Activated T-cell treated with anti-CD3 and anti-CD28 coated beads, Interleukin-2, amount 50 U/mL, for 24 hours (primary cell): Measurements from ENCODE around the gene CCDC30.

Source experiments
- DNase-seq: peaks from one replicate; pipeline ENCODE4 v3.0.0-alpha.2; 2020
- H3K27ac Mint-ChIP-seq: 2 replicates; pipeline ENCODE4 v1.8.0; 2020; ENCODE audit warnings: mild to moderate bottlenecking, mixed read lengths
- H3K27me3 Mint-ChIP-seq: 2 replicates; pipeline ENCODE4 v1.8.0; 2020; ENCODE audit warnings: mixed read lengths
- H3K36me3 Mint-ChIP-seq: 2 replicates; pipeline ENCODE4 v1.8.0; 2020; ENCODE audit warnings: low read depth, mixed read lengths
- H3K4me1 Mint-ChIP-seq: 2 replicates; pipeline ENCODE4 v1.8.0; 2020; ENCODE audit warnings: low read depth, mixed read lengths
- H3K4me3 Mint-ChIP-seq: 2 replicates; pipeline ENCODE4 v1.8.0; 2020; ENCODE audit warnings: mild to moderate bottlenecking, moderate library complexity, mixed read lengths
- H3K9me3 Mint-ChIP-seq: 2 replicates; pipeline ENCODE4 v1.8.0; 2020; ENCODE audit warnings: mixed read lengths

The CCDC30 gene

GRCh38 chr1:42431514-42431913 is 31.6 kb upstream of the CCDC30 start:
- no peak for DNase-seq
- Mint-ChIP-seq H3K27ac (no peak overlapping the region), H3K4me3 (no peak overlapping the region), H3K4me1 (no peaks in the 10 kb centered on the region), H3K27me3 (no peaks in the 10 kb centered on the region), H3K36me3 (no peaks in the 10 kb centered on the region), H3K9me3 (no peaks in the 10 kb centered on the region)

- H3K9me3 Mint-ChIP-seq = no peaks in the 10 kb centered on the region
- no peaks in the 10 kb centered on the region for H3K27me3 Mint-ChIP-seq
- no peaks in the 10 kb centered on the region for H3K36me3 Mint-ChIP-seq
- no peak overlapping the region for H3K4me3 Mint-ChIP-seq
- no peak overlapping the region for H3K27ac Mint-ChIP-seq
- H3K4me1 Mint-ChIP-seq = no peaks in the 10 kb centered on the region
- no peak for DNase-seq
Observed at GRCh38 chr1:42432714-42433113, 30.4 kb upstream of the CCDC30 start.

GRCh38 chr1:42433369-42433768 is 29.7 kb upstream of the CCDC30 start:
- no peak overlapping the region for H3K4me3 Mint-ChIP-seq
- H3K27me3 Mint-ChIP-seq = no peaks in the 10 kb centered on the region
- no peak overlapping the region for H3K27ac Mint-ChIP-seq
- H3K36me3 Mint-ChIP-seq = no peaks in the 10 kb centered on the region
- no peak for DNase-seq
- H3K9me3 Mint-ChIP-seq = no peaks in the 10 kb centered on the region
- no peaks in the 10 kb centered on the region for H3K4me1 Mint-ChIP-seq

- Mint-ChIP-seq H3K4me3 (no peak overlapping the region), H3K36me3 (no peaks in the 10 kb centered on the region), H3K4me1 (no peaks in the 10 kb centered on the region), H3K27me3 (no peaks in the 10 kb centered on the region), H3K9me3 (no peaks in the 10 kb centered on the region), H3K27ac (no peak overlapping the region)
- no peak for DNase-seq
Observed at GRCh38 chr1:42434340-42434739, 28.7 kb upstream of the CCDC30 start.

GRCh38 chr1:42439940-42440339 is 23.1 kb upstream of the CCDC30 start:
- H3K27me3 Mint-ChIP-seq = no peaks in the 10 kb centered on the region
- no peak overlapping the region for H3K27ac Mint-ChIP-seq
- no peak overlapping the region for H3K4me3 Mint-ChIP-seq
- no peaks in the 10 kb centered on the region for H3K9me3 Mint-ChIP-seq
- no peak for DNase-seq
- no peaks in the 10 kb centered on the region for H3K36me3 Mint-ChIP-seq
- no peaks in the 10 kb centered on the region for H3K4me1 Mint-ChIP-seq

- no peaks in the 10 kb centered on the region for H3K36me3 Mint-ChIP-seq
- no peak overlapping the region for H3K4me3 Mint-ChIP-seq
- H3K27me3 Mint-ChIP-seq = no peaks in the 10 kb centered on the region
- no peaks in the 10 kb centered on the region for H3K9me3 Mint-ChIP-seq
- H3K27ac Mint-ChIP-seq = no peak overlapping the region
- DNase-seq = no peak
- no peaks in the 10 kb centered on the region for H3K4me1 Mint-ChIP-seq
Observed at GRCh38 chr1:42442662-42443061, 20.4 kb upstream of the CCDC30 start.

GRCh38 chr1:42449256-42449655 is 13.8 kb upstream of the CCDC30 start:
- H3K4me3 Mint-ChIP-seq = no peak overlapping the region
- H3K4me1 Mint-ChIP-seq = peaks cover 6% of the 10 kb centered on the region
- H3K36me3 Mint-ChIP-seq = no peaks in the 10 kb centered on the region
- no peaks in the 10 kb centered on the region for H3K27me3 Mint-ChIP-seq
- no peaks in the 10 kb centered on the region for H3K9me3 Mint-ChIP-seq
- DNase-seq = no peak
- H3K27ac Mint-ChIP-seq = no peak overlapping the region

GRCh38 chr1:42450061-42450460 is 13.0 kb upstream of the CCDC30 start:
- Mint-ChIP-seq H3K4me1 (peaks cover 8% of the 10 kb centered on the region), H3K27me3 (no peaks in the 10 kb centered on the region), H3K9me3 (no peaks in the 10 kb centered on the region), H3K4me3 (no peak overlapping the region), H3K27ac (no peak overlapping the region), H3K36me3 (no peaks in the 10 kb centered on the region)
- no peak for DNase-seq

GRCh38 chr1:42453386-42453785 is 9.7 kb upstream of the CCDC30 start:
- H3K36me3 Mint-ChIP-seq = peaks cover 21% of the 10 kb centered on the region
- H3K4me1 Mint-ChIP-seq = peaks cover 31% of the 10 kb centered on the region
- no peak for DNase-seq
- H3K4me3 Mint-ChIP-seq = no peak overlapping the region
- H3K27ac Mint-ChIP-seq = no peak overlapping the region
- no peaks in the 10 kb centered on the region for H3K27me3 Mint-ChIP-seq
- H3K9me3 Mint-ChIP-seq = no peaks in the 10 kb centered on the region

- Mint-ChIP-seq H3K27me3 (no peaks in the 10 kb centered on the region), H3K9me3 (no peaks in the 10 kb centered on the region), H3K4me1 (peaks cover 37% of the 10 kb centered on the region), H3K27ac (no peak overlapping the region), H3K4me3 (no peak overlapping the region), H3K36me3 (peaks cover 32% of the 10 kb centered on the region)
- no peak for DNase-seq
Observed at GRCh38 chr1:42454403-42454802, 8.7 kb upstream of the CCDC30 start.

- peak within 1 kb of the TSS; percentile 95 for H3K27ac Mint-ChIP-seq
- DNase-seq = peak; percentile 95
- no peaks in the 10 kb centered on the region for H3K9me3 Mint-ChIP-seq
- H3K4me1 Mint-ChIP-seq = peaks cover 45% of the 10 kb centered on the region
- H3K4me3 Mint-ChIP-seq = peak within 1 kb of the TSS; percentile 81
- peaks cover 49% of the 10 kb centered on the region for H3K36me3 Mint-ChIP-seq
- H3K27me3 Mint-ChIP-seq = no peaks in the 10 kb centered on the region
Observed at GRCh38 chr1:42456010-42456753, 6.9 kb upstream of the CCDC30 start, which contains the start of the genes PPCS and ZMYND12. Gene PPCS, plus strand, starts transcription at chr1:42456543. Its CDS starts 23 bp downstream, at chr1:42456566. Gene ZMYND12, minus strand, starts transcription at chr1:42456022. Its CDS starts 25 bp downstream, at chr1:42455997.

- Mint-ChIP-seq H3K36me3 (peaks cover 53% of the 10 kb centered on the region), H3K4me1 (peaks cover 48% of the 10 kb centered on the region), H3K9me3 (no peaks in the 10 kb centered on the region), H3K27me3 (no peaks in the 10 kb centered on the region), H3K4me3 (peak overlapping the region; percentile 81), H3K27ac (peak overlapping the region; percentile 95)
- DNase-seq = no peak
Observed at GRCh38 chr1:42456754-42457089, 6.4 kb upstream of the CCDC30 start.

GRCh38 chr1:42461196-42461595 is 1.9 kb upstream of the CCDC30 start:
- H3K27ac Mint-ChIP-seq = peak overlapping the region; percentile 56
- H3K4me1 Mint-ChIP-seq = peaks cover 57% of the 10 kb centered on the region

GRCh38 chr1:42463921-42464320 is 835 bp downstream of the CCDC30 start:
- DNase-seq = no peak
- H3K27me3 Mint-ChIP-seq = no peaks in the 10 kb centered on the region
- peaks cover 38% of the 10 kb centered on the region for H3K4me1 Mint-ChIP-seq
- H3K36me3 Mint-ChIP-seq = peaks cover 35% of the 10 kb centered on the region
- peak overlapping the region; percentile 84 for H3K4me3 Mint-ChIP-seq
- H3K27ac Mint-ChIP-seq = no peak overlapping the region
- H3K9me3 Mint-ChIP-seq = no peaks in the 10 kb centered on the region

More at GRCh38 chr1:42461196-42461595, 1.9 kb upstream of the CCDC30 start:
- Mint-ChIP-seq H3K27me3 (no peaks in the 10 kb centered on the region), H3K36me3 (peaks cover 60% of the 10 kb centered on the region), H3K9me3 (no peaks in the 10 kb centered on the region), H3K4me3 (no peak overlapping the region)
- no peak for DNase-seq

GRCh38 chr1:42466030-42466429 is 2.9 kb downstream of the CCDC30 start:
- Mint-ChIP-seq H3K27ac (no peak overlapping the region), H3K4me3 (no peak overlapping the region), H3K27me3 (no peaks in the 10 kb centered on the region), H3K36me3 (peaks cover 14% of the 10 kb centered on the region), H3K4me1 (peaks cover 25% of the 10 kb centered on the region), H3K9me3 (no peaks in the 10 kb centered on the region)
- no peak for DNase-seq
